ENCODE measurements around the gene LITAFD. TPM values are rescaled to one million over a fixed set of nuclear protein-coding genes. Genes with fewer than 3 reads are reported as not detected.

Gene LITAFD
- polyA plus RNA-seq, 1 of the 3 experiments (the other 2 are of a cell fraction) = not detected

GRCh38 chr16:8867932-8868415 is 14.2 kb upstream of the LITAFD start (continued):
- TF ChIP-seq USF2 (IDR thresholded peaks at IDR 0.05; ENCODE audit: borderline replicate concordance, low read depth, low read length) (no peak), SIN3A (IDR thresholded peaks at IDR 0.05; ENCODE audit: borderline replicate concordance, low read depth, low read length) (no peak), TAF1 (IDR thresholded peaks at IDR 0.05; ENCODE audit: borderline replicate concordance, low read depth, low read length) (no peak), GATA2 (CRISPR knock-in tag; IDR thresholded peaks at IDR 0.05) (no peak), MAX (IDR thresholded peaks at IDR 0.05; ENCODE audit: low read depth) (no peak), FOXM1 (IDR thresholded peaks at IDR 0.05; ENCODE audit: low read depth) (no peak), ZBTB33 (IDR thresholded peaks at IDR 0.05; ENCODE audit: borderline replicate concordance, low read depth) (no peak), USF1 (IDR thresholded peaks at IDR 0.05; ENCODE audit: borderline replicate concordance, low read depth) (no peak), NRF1 (IDR thresholded peaks at IDR 0.05; ENCODE audit: low read depth, low read length) (no peak)

- DNase-seq = peak; percentile 99
- H3K9ac ChIP-seq = peak within 1 kb of the TSS; percentile 88
- no peaks in the 10 kb centered on the region for H3K9me2 ChIP-seq
- H2AFZ ChIP-seq (ENCODE audit: low read depth) = peak within 1 kb of the TSS; percentile 86; the same call in 1 of the 2 replicates
- ChIA-PET POLR2A (interaction anchor here (0.6 to 1.8 kb wide), 14 partner anchors 11 to 223 kb away, joined by 3 to 10 read pairs (median 4); partner anchors contain the start of genes HAPSTR1, PMM2 and TMEM186), CTCF (interaction anchor here (0.8 to 4.8 kb wide), 16 partner anchors 11 to 300 kb away, joined by 3 to 50 read pairs (median 4); partner anchors contain the start of genes PMM2 and TMEM186)
- peak within 1 kb of the TSS; percentile 100 for H3K4me2 ChIP-seq
- peak within 1 kb of the TSS; percentile 77 to 83 for H3K27ac ChIP-seq (ENCODE audit: low read depth in 2 of 2, low read length in 1 of 2)
- peaks cover 29% of the 10 kb centered on the region for H4K20me1 ChIP-seq (ENCODE audit: insufficient read depth)
- peaks cover 26 to 31% of the 10 kb centered on the region in 2 experiments; a peak in 2 of 4 replicates for H3K4me1 ChIP-seq (ENCODE audit: control insufficient read depth in 1 of 2, insufficient read depth in 2 of 2, low read depth in 1 of 2, low read length in 1 of 2)
- 1% methylated on average over 21 of the region's 83 CpGs for WGBS (ENCODE audit: low lambda C conversion rate)
- H3K79me2 ChIP-seq (ENCODE audit: insufficient read depth) = peaks cover 46% of the 10 kb centered on the region
- H3K36me3 ChIP-seq (replicated peaks in 1 of 2; ENCODE audit: control insufficient read depth in 1 of 2, insufficient read depth in 2 of 2, low read length in 1 of 2) = no peaks in the 10 kb centered on the region
- peaks cover 4% of the 10 kb centered on the region for H3F3A ChIP-seq (replicated peaks; ENCODE audit: insufficient read depth)
- no peaks in the 10 kb centered on the region for H3K27me3 ChIP-seq (ENCODE audit: insufficient read depth)
- peak within 1 kb of the TSS; percentile 62 to 81 for H3K4me3 ChIP-seq (ENCODE audit: low read depth in 2 of 2, low read length in 1 of 2)
- no peaks in the 10 kb centered on the region for H3K9me3 ChIP-seq
- TF ChIP-seq MEF2A (IDR thresholded peaks at IDR 0.05; ENCODE audit: borderline replicate concordance, low read depth) (no peak), IRF3 (IDR thresholded peaks at IDR 0.05; ENCODE audit: low read depth, low read length) (no peak), MXI1 (IDR thresholded peaks at IDR 0.05; ENCODE audit: low read depth, low read length) (peak; percentile 77), GATA2 (CRISPR knock-in tag; IDR thresholded peaks at IDR 0.05) (no peak), SIN3A (IDR thresholded peaks at IDR 0.05; ENCODE audit: borderline replicate concordance, low read depth, low read length) (peak; percentile 49; the same call in 1 of the 2 replicates), POLR2AphosphoS5 (IDR thresholded peaks at IDR 0.05; ENCODE audit: low read depth, low read length) (peak; percentile 88), EP300 (IDR thresholded peaks at IDR 0.05; ENCODE audit: borderline replicate concordance in 1 of 2, low read depth in 1 of 2, low read length in 1 of 2) (peak in 1 of 2 experiments; percentile 35; a peak in 1 of 4 replicates), FOSL2 (IDR thresholded peaks at IDR 0.05; ENCODE audit: borderline replicate concordance, low read depth) (no peak), GABPA (IDR thresholded peaks at IDR 0.05; ENCODE audit: low read depth) (no peak), TEAD4 (IDR thresholded peaks at IDR 0.05; ENCODE audit: borderline replicate concordance, insufficient read depth) (no peak), TCF12 (IDR thresholded peaks at IDR 0.05) (peak; percentile 6; the same call in 1 of the 2 replicates), ZBTB33 (IDR thresholded peaks at IDR 0.05; ENCODE audit: borderline replicate concordance, low read depth) (no peak), TAF1 (IDR thresholded peaks at IDR 0.05; ENCODE audit: borderline replicate concordance, low read depth, low read length) (peak; percentile 95), PBX3 (IDR thresholded peaks at IDR 0.05) (no peak)
These were observed 13.5 kb upstream of the LITAFD start, which contains the start of gene CARHSP1 for GRCh38 chr16:8868416-8869211. Gene CARHSP1 (minus strand): TSS chr16:8869006. CDS start chr16:8859328, 9,678 bp downstream.
